DND-41 (cell line): ENCODE results near the gene AP2A1.
A peak's percentile ranks its signal among the peaks of the same experiment; 100 is the strongest.
"Not testable (repeated sequence)": the region's sequence is repeated elsewhere in the genome, so short reads cannot be mapped to it uniquely, and the experiment has no call there.

Source experiments
- ATAC-seq: fragments of 200-7000 bp; cut with Tn5 transposase; 3 replicates; pipeline ENCODE4 v1.9.1; 2021; ENCODE audit warnings: low read depth; ENCODE audit not compliant: insufficient read depth
- DNase-seq: peaks from one replicate; pipeline ENCODE4 v3.0.0-alpha.2; 2020
- H2AFZ ChIP-seq: 2 replicates; pipeline ENCODE4 v1.6.0; 2012; ENCODE audit warnings: low read depth, low read length
- H3K27ac ChIP-seq: 2 replicates; pipeline ENCODE4 v1.5.1; 2012; ENCODE audit warnings: low read length, inconsistent platforms
- H3K27me3 ChIP-seq: fragments of 200-600 bp; sonication (generic); 2 replicates; pipeline ENCODE4 v1.6.0; 2012; ENCODE audit warnings: low read length, mild to moderate bottlenecking, inconsistent platforms; ENCODE audit not compliant: insufficient read depth, poor library complexity
- H3K36me3 ChIP-seq: 2 replicates; pipeline ENCODE4 v1.5.1; 2012; ENCODE audit warnings: low read length, inconsistent platforms; ENCODE audit not compliant: insufficient read depth
- H3K4me1 ChIP-seq: 2 replicates; pipeline ENCODE4 v1.5.1; 2012; ENCODE audit warnings: mild to moderate bottlenecking, low read length; ENCODE audit not compliant: insufficient read depth
- H3K4me2 ChIP-seq: 2 replicates; pipeline ENCODE4 v1.6.0; 2012; ENCODE audit warnings: mild to moderate bottlenecking, moderate library complexity, low read length, inconsistent platforms; ENCODE audit not compliant: insufficient read depth
- H3K4me3 ChIP-seq, 2 experiments: fragments of 200-600 bp in 1 of 2; shearing (Covaris generic) in 1 of 2; 2 replicates each; pipeline ENCODE4 v1.5.1; 2012 to 2016; ENCODE audit warnings: inconsistent platforms in 2 of 2, low read length in 2 of 2, mild to moderate bottlenecking in 2 of 2, low read depth in 1 of 2, moderate library complexity in 1 of 2
- H3K79me2 ChIP-seq: 2 replicates; pipeline ENCODE4 v1.6.0; 2012; ENCODE audit warnings: low read length, inconsistent platforms; ENCODE audit not compliant: insufficient read depth
- H3K9ac ChIP-seq: 2 replicates; pipeline ENCODE4 v1.6.0; 2012; ENCODE audit warnings: low read depth, mild to moderate bottlenecking, inconsistent platforms, low read length, moderate library complexity
- H3K9me3 ChIP-seq: 2 replicates; pipeline ENCODE4 v1.5.1; 2012; ENCODE audit warnings: low read length, moderate library complexity, mild to moderate bottlenecking, inconsistent platforms; ENCODE audit not compliant: insufficient read depth, severe bottlenecking
- H4K20me1 ChIP-seq: 2 replicates; pipeline ENCODE4 v1.6.0; 2012; ENCODE audit warnings: low read length; ENCODE audit not compliant: insufficient read depth
- CTCF ChIP-seq: IDR thresholded peaks from 2 replicates; pipeline ENCODE4 v1.5.1; 2012; ENCODE audit warnings: borderline replicate concordance, low read length, moderate library complexity, mild to moderate bottlenecking; ENCODE audit not compliant: poor library complexity, severe bottlenecking; ENCODE audit errors: extremely low read depth
- EZH2 ChIP-seq: IDR thresholded peaks from 3 replicates; pipeline ENCODE4 v1.6.1; 2012; ENCODE audit warnings: borderline replicate concordance, low read depth, mild to moderate bottlenecking, moderate library complexity, low read length, inconsistent platforms; ENCODE audit not compliant: severe bottlenecking

The AP2A1 gene

DNA sequence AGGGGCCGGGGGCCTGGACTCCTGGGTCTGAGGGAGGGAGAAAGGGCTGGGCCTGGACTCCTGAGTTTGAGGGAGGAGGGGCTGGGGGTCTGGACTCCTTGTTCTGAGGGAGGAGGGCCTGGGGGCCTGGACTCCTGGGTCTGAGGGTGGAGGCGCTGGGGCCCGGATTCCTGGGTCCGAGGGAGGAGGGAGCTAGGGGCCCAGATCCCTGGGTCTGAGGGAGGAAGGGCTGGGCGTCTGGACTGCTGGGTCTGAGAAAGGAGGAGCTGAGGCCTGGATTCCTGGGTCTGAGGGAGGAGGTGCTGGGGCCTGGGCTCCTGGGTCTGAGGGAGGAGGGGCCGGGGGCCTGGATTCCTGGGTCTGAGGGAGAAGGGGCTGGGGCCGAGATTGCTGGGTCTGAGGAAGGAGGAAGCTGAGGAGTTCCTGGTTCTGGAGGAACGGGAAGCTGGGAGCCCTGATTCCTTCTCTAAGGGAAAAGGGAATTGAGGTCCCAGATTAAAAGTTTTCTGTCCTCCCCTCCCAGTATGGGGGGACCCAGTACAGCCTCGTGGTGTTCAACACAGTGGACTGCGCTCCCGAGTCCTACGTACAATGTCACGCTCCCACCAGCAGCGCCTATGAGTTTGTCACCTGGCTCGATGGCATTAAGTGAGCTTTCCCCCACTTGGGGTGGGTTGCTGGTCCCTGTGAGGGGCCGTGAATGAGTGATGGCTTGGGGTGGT lies 52.0 kb downstream of the AP2A1 start:
- Histone ChIP-seq H4K20me1 (peaks cover 7% of the 10 kb centered on the region), H3K27me3 (no peaks in the 10 kb centered on the region), H3K4me3 (peak overlapping the region; percentile 88 to 96), H3K79me2 (peaks cover 49% of the 10 kb centered on the region), H2AFZ (peak overlapping the region; percentile 91), H3K36me3 (peaks cover 31% of the 10 kb centered on the region), H3K9me3 (no peaks in the 10 kb centered on the region), H3K4me1 (peaks cover 26% of the 10 kb centered on the region), H3K9ac (peak overlapping the region; percentile 82), H3K27ac (peak overlapping the region; percentile 93), H3K4me2 (peak overlapping the region; percentile 87)
- no peak for DNase-seq
- no peak; the same call in 2 of the 3 replicates for ATAC-seq
- TF ChIP-seq EZH2 (no peak), CTCF (no peak)

GRCh38 chr19:49819452-49820115 lies 52.8 kb downstream of the AP2A1 start:
- Histone ChIP-seq H3K27ac (peak overlapping the region; percentile 93), H3K4me3 (peak overlapping the region in 1 of 2 experiments; percentile 88; a peak in 2 of 4 replicates), H3K4me2 (peak overlapping the region; percentile 87), H3K79me2 (peaks cover 55% of the 10 kb centered on the region), H3K4me1 (peaks cover 21% of the 10 kb centered on the region), H3K36me3 (peaks cover 34% of the 10 kb centered on the region), H3K9ac (peak overlapping the region; percentile 82)
- H4K20me1 ChIP-seq, DNase-seq, H3K27me3 ChIP-seq, H2AFZ ChIP-seq, H3K9me3 ChIP-seq, ATAC-seq: not testable (repeated sequence)

- Histone ChIP-seq H3K27me3 (no peaks in the 10 kb centered on the region), H4K20me1 (peaks cover 9% of the 10 kb centered on the region), H3K4me2 (no peak overlapping the region), H2AFZ (no peak overlapping the region), H3K9ac (no peak overlapping the region), H3K27ac (no peak overlapping the region), H3K79me2 (peaks cover 59% of the 10 kb centered on the region), H3K4me1 (peaks cover 21% of the 10 kb centered on the region), H3K9me3 (no peaks in the 10 kb centered on the region), H3K36me3 (peaks cover 34% of the 10 kb centered on the region), H3K4me3 (no peak overlapping the region)
- ATAC-seq = no peak
- TF ChIP-seq CTCF (no peak), EZH2 (no peak)
- no peak for DNase-seq
Observed at GRCh38 chr19:49820125-49820524, 53.3 kb downstream of the AP2A1 start.

DNA sequence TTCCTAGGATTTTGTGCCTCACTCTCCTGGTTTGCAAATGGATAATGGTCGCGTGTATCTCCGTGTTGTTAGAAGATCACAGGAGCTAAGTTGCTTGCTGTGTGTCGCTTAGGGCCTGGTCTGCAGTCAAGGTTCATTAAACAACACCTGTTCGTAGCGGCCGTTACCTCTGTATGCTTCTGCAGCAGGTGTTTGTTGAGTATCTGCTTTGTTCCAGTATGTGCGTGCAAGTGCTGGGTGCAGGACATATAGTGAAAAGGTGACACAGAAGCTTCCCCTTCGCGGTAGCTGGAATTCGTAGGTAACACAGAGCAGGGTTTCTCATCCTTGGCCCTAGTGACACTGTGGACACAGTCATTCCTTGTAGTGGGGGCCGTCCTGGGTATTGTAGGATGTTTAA lies 56.7 kb downstream of the AP2A1 start:
- H3K4me3 ChIP-seq = no peak overlapping the region
- no peak overlapping the region for H3K27ac ChIP-seq
- H3K4me2 ChIP-seq = no peak overlapping the region

More for the DNA sequence above, 56.7 kb downstream of the AP2A1 start:
- no peak overlapping the region for H3K9ac ChIP-seq
- no peak overlapping the region for H2AFZ ChIP-seq
- no peaks in the 10 kb centered on the region for H3K9me3 ChIP-seq
- no peaks in the 10 kb centered on the region for H3K27me3 ChIP-seq
- DNase-seq (no peak), ATAC-seq (no peak)
- H3K4me1 ChIP-seq = peaks cover 12% of the 10 kb centered on the region
- TF ChIP-seq CTCF = no peak
- TF ChIP-seq EZH2 = no peak
- H3K36me3 ChIP-seq = peaks cover 51% of the 10 kb centered on the region
- peaks cover 78% of the 10 kb centered on the region for H3K79me2 ChIP-seq
- H4K20me1 ChIP-seq = peaks cover 23% of the 10 kb centered on the region
